A549 treated with CORT108297 at 1 μM for 4 hours (cell line): ENCODE results near the gene ADAMTS6. TPM values are rescaled to one million over a fixed set of nuclear protein-coding genes. Genes with fewer than 3 reads are reported as not detected.

ENCODE experiments used
- total RNA-seq: library from RNA; stranded (reverse); fragments of 200-300 nt; extraction: Qiagen RNA extraction; gene quantifications from 5 replicates; pipeline ENCODE4 v1.2.3, GENCODE V29; 2022

The ADAMTS6 gene
- total RNA-seq = 0.03 to 0.12 TPM (median 0.10 TPM) in 5 replicates

GRCh38 chr5:65481635-65482295 is at the start of gene ADAMTS6:
ADAMTS6 (minus strand) TSS chr5:65481920; CDS start chr5:65473673, 8,247 bp downstream.

Other genes with a start within 250 kb of the ADAMTS6 start
- 27.8 to 40.9 TPM (median 31.1 TPM) in 5 replicates for gene CENPK, start 81.2 kb upstream of the ADAMTS6 start, total RNA-seq
- gene PPWD1, start 81.4 kb upstream of the ADAMTS6 start, total RNA-seq = 17.5 to 22.9 TPM (median 18.6 TPM) in 5 replicates
- 5.9 to 7.9 TPM (median 7.2 TPM) in 5 replicates for gene TRIM23, start 142.4 kb upstream of the ADAMTS6 start, total RNA-seq
- 2.0 to 3.3 TPM (median 2.2 TPM) in 5 replicates for gene SHLD3, start 143.1 kb upstream of the ADAMTS6 start, total RNA-seq
- gene TRAPPC13, start 143.1 kb upstream of the ADAMTS6 start, total RNA-seq = 11.6 to 15.1 TPM (median 13.7 TPM) in 5 replicates
- gene SGTB, start 240.2 kb upstream of the ADAMTS6 start, total RNA-seq = 5.6 to 7.6 TPM (median 7.1 TPM) in 5 replicates
- 47.4 to 76.0 TPM (median 65.1 TPM) in 5 replicates for gene NLN, start 240.3 kb upstream of the ADAMTS6 start, total RNA-seq